NCI-H345 (cell line): Measurements from ENCODE around the gene IPCEF1.
"Not testable (repeated sequence)": the region's sequence is repeated elsewhere in the genome, so short reads cannot be mapped to it uniquely, and the experiment has no call there.

Source experiments
- DNase-seq: peaks from one replicate; lab custom pipeline; 2025; lab: John Stamatoyannopoulos, UW

The IPCEF1 gene

GRCh38 chr6:154246723-154247118, 109.9 kb downstream of the IPCEF1 start:
- DNase-seq: no peak

DNA sequence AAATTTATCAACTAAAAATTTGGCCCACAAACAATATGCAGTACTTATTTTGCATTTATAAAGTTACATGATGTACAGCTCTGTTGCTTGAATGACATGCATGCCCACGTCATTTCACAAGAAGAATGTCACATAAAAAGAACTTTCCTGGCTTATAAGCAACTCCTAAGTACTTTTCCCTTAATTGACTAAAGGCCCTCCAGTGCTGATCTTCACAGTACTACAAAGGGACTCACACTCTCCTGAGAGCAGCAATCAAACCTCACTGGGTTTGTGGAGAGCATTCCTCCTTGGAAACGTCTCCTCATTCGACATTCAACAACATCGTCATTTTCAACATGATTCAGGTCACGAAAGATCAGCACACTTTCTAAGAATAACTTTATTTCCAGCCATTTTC, 111.1 kb downstream of the IPCEF1 start:
- no peak for DNase-seq

GRCh38 chr6:154243793-154244750, 112.5 kb downstream of the IPCEF1 start:
- no peak for DNase-seq

DNA sequence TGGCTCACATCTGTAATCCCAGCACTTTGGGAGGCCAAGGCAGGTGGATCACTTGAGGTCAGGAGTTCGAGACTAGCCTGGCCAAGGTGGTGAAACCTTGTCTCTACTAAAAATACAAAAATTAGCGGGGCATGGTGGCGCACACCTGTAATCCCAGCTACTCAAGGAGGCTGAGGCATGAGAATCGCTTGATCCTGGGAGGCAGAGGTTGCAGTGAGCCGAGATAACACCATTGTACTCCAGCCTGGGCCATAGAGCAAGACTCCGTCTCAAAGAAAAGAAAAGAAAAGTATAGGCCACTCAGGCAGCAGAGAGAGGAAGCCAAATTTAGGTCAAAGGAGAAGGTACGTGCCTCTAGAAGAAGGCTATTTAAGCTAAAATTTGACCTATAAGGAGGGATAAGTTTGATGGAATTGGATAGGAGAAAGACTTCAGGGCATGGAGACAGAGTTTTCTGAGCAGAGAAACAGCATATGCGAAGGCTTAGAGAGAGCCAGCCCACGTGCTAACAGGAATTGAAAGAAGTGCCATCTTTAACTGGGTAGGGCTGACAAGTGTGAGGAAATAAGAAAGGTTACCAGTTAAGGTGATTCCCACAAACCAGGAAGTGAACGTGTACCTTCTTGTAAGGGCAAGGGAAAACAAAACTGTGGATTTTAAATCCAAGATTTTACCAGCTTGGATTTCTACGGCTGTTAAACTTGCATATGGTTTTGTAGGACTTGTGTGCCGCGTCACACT, 113.8 kb downstream of the IPCEF1 start:
- DNase-seq: no peak

- DNase-seq: no peak
Observed at GRCh38 chr6:154241581-154241980, 115.0 kb downstream of the IPCEF1 start.

GRCh38 chr6:154241061-154241460, 115.5 kb downstream of the IPCEF1 start:
- DNase-seq: not testable (repeated sequence)

GRCh38 chr6:154239392-154239791, 117.2 kb downstream of the IPCEF1 start:
- no peak for DNase-seq

DNA sequence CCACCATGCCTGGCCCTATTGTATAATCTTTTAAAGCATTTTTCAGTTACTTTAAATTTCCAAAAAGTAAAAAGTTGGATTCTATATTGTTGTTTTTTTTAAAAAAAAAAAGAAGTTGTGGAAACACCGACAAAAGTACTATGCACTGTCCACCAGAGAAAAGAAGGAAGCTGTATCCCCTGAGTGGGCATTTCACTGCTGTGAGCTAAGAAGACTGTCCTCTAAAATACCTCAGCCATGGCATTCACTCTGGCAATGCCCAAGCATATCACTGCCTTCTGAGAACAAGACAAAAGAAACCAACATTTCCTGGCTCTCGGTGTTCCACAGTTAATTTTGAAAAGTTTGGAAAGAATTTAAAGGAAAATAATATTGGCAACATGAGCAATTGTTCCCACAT, 117.8 kb downstream of the IPCEF1 start:
- DNase-seq: no peak

GRCh38 chr6:154236646-154237301, 119.8 kb downstream of the IPCEF1 start:
- DNase-seq: no peak

- DNase-seq: no peak
Observed at GRCh38 chr6:154234019-154234772, 122.4 kb downstream of the IPCEF1 start.

GRCh38 chr6:154233383-154233782, 123.2 kb downstream of the IPCEF1 start:
- DNase-seq: no peak

- no peak for DNase-seq
Observed at GRCh38 chr6:154232013-154232910, 124.3 kb downstream of the IPCEF1 start.

DNA sequence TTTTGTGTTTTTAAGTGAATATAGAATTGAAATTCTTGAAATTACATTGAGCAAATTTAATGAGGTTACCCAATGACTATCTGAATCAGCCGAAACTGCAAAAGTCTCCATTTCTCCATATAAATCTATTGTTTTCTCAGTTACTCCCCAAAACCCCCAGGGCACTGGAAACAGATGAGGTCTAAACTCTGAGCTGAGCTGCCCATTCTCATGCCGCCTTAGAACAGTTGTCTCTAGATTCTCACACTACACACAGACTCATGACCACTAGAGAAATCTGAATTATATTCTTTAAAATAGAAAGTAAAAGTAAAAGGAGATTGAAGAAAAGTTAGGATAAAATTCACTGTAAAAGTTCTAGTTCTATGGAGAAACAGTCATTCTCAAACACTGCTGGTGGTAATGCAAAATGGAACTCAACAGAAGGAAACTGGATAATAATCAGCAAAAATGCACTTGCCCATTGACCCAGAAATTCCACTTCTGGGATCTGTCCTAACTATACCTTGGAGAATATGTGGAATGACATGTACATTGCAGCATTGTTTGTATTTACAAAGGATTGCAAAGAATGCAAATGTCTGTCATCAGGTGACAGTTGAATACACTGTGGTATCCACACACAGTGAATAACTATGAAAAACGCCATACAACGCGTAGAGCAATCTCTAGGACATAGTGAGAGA, 125.5 kb downstream of the IPCEF1 start:
- DNase-seq: no peak

DNA sequence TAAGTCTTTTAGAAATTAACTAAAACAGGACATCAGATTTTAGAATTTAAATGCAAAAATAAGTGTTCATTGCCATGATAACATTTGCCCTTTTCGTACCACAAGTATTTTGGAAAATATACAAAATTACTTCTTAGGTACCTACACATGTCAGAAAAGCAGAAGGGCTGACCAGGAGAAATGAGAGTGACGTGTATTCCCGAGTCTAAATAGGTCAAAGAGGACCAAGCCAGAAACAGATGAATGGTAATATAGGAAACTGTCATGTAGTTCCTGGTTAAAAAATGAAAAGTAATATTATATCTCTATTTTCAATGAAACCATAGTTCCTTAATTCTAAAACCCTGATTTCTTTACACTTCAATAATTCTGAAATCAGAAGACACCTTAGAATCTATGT, 126.2 kb downstream of the IPCEF1 start:
- no peak for DNase-seq

- DNase-seq: no peak
Observed at GRCh38 chr6:154229786-154230185, 126.8 kb downstream of the IPCEF1 start.

GRCh38 chr6:154228521-154228905, 128.1 kb downstream of the IPCEF1 start:
- no peak for DNase-seq

DNA sequence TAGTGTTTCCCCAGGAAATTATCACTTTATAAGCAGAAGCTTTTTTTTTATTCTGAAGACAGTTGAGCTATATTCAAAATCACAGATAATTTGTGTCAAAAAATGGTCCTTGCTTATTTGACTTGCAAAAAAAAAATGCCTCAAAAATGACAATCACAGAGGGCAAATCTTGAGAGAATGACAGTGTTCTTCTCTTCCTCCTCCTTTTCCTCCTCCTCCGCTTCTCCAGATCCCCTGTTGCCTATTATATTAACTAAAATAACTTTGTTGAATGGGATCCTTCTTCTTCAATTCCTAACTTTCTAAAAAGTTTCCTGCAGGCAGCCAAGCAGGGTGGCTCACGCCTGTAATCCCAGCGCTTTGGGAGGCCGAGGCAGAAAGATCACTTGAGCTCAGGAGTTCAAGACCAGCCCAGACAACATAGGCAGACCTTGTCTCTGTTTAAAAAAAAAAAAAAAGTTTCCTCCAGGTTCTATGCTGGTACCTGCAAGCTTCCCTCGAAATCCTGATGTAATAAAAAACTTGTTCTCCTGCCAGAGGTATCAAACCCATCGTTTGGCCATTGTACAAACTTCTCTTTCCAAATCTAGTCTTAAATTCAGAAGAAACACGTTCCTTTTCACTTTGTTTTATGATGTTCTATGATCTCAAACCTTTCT, 128.6 kb downstream of the IPCEF1 start:
- no peak for DNase-seq

- DNase-seq: no peak
Observed at GRCh38 chr6:154226461-154226860, 130.1 kb downstream of the IPCEF1 start.

DNA sequence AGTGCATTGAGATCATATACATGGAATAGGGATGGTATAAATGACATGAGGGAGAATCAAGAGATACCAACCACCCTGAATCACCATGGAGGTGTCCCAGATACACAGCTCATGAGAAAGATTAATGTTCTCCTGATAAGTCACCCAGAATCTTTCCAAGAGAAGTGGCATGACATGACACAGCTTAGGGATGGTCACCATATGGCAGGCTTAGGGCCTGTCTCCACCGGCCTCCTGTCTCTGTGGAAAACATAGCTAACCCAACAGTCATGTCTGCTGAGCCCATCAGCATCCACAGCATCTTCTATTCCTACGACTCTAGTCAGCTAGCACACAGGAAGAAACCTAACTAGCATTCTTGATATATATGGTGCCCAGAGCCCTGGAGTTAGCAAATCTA, 133.3 kb downstream of the IPCEF1 start:
- DNase-seq: no peak

DNA sequence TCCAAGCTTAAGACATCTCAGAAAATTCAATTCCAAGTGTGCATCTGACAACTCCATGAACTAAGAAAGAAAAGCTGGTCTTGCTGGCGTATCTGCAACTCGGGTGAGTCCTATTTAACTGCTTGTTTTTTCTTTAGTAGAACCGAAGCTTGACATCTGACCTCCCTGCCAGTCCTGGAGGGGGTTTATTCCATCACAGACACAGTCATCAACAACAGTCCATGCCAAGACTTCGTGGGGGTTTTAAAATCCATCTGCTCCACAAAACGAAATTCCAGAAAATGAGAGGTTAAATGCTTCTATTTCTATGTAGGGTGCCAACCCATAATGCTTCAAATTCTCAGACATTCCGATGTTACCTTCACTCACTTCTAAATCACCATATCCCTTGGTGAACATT, 133.9 kb downstream of the IPCEF1 start:
- DNase-seq: no peak
